ENCODE data around the gene GRP. TPM values are rescaled to one million over a fixed set of nuclear protein-coding genes. Genes with fewer than 3 reads are reported as not detected.

GRP gene
- total RNA-seq, 1 donor from 2014 or later, result not detected

DNA sequence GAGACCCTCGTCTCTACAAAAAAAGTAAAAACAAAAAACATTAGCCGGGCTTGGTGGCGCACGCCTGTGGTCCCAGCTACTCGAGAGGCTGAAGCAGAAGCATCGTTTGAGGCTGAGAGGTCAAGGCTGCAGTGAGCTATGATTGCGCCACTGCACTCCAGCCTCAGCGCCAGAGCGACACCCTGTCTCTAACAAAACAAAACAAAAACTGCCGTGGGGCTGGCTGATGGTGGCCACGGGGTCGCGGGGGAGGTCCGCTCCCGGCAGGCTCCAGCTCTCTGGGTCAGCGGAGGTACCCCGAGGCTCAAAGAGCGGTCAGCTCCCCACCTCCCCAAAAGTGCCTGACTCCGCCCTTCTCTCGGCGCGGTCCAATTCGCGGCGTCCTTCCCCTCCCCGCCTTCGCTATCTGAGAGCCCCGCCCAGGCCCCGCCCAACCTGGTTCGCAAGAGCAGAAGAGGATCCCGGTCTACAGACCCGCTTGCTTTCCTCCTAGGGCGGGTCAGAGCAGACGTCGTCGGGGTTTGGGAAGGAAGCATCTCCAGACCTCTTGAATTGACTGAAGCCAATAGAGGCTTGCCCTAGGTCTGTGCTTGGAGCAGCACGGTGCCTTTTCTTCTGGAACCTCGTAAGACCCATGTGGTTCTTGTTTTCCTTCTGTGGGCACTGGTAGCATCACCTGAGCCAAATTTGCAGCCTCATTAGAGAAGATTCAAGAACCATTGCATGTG, 45.5 kb downstream of the GRP start:
- Mint-ChIP-seq H3K9me3 (no peaks in the 10 kb centered on the region), H3K4me3 (ENCODE audit: low read depth) (peak overlapping the region; percentile 58), H3K27ac (no peak overlapping the region), H3K27me3 (ENCODE audit: low read depth) (peaks cover 81% of the 10 kb centered on the region), H3K4me1 (ENCODE audit: low read depth) (peaks cover 12% of the 10 kb centered on the region), H3K36me3 (ENCODE audit: low read depth) (no peaks in the 10 kb centered on the region)
- intact Hi-C loops (cut with micrococcal nuclease), result loop anchor here (1.0 to 5.0 kb wide), 3 partner anchors 8 to 1828 kb away; partner anchors contain the start of genes CCBE1, ONECUT2 and RAX
- DNase-seq (ENCODE audit: low spot score), result no peak

DNA sequence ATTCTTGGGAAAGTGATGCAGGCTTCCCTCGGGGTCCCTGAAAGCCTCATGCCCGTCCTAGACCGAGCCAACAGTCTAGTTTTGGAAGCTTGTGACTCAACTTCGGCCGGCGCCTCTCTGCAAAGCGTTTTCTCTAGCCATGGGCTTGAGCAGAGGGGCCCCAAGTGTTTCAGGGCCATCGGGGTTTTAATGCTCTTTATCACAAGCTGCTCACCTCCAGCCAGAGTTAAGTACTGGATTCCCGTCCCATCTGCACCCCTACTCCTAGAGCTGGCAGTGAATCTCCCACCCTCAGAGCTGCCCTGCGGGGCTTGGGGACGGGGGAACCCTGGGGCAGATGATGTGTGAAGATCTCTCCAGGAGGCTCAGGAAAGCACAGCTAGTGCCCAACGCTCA, 46.0 kb downstream of the GRP start:
- peaks cover 16% of the 10 kb centered on the region for H3K4me1 Mint-ChIP-seq (ENCODE audit: low read depth)
- H3K27ac Mint-ChIP-seq, result no peak overlapping the region
- intact Hi-C loops (cut with micrococcal nuclease), result loop anchor here (1.0 to 5.0 kb wide), 3 partner anchors 7 to 1829 kb away; partner anchors contain the start of genes CCBE1, ONECUT2 and RAX
- no peaks in the 10 kb centered on the region for H3K9me3 Mint-ChIP-seq
- H3K4me3 Mint-ChIP-seq (ENCODE audit: low read depth), result peak overlapping the region; percentile 58
- peaks cover 82% of the 10 kb centered on the region for H3K27me3 Mint-ChIP-seq (ENCODE audit: low read depth)
- no peaks in the 10 kb centered on the region for H3K36me3 Mint-ChIP-seq (ENCODE audit: low read depth)
- no peak for DNase-seq (ENCODE audit: low spot score)

- intact Hi-C loops (cut with micrococcal nuclease), result loop anchor here (5.0 kb wide), 2 partner anchors 431 to 1829 kb away; partner anchors contain the start of genes CCBE1 and ONECUT2
- peaks cover 83% of the 10 kb centered on the region for H3K27me3 Mint-ChIP-seq (ENCODE audit: low read depth)
- H3K4me3 Mint-ChIP-seq (ENCODE audit: low read depth), result no peak overlapping the region
- no peak overlapping the region for H3K27ac Mint-ChIP-seq
- H3K36me3 Mint-ChIP-seq (ENCODE audit: low read depth), result no peaks in the 10 kb centered on the region
- DNase-seq (ENCODE audit: low spot score), result no peak
- no peaks in the 10 kb centered on the region for H3K9me3 Mint-ChIP-seq
- peaks cover 16% of the 10 kb centered on the region for H3K4me1 Mint-ChIP-seq (ENCODE audit: low read depth)
Observed at GRCh38 chr18:59266459-59266858, 46.5 kb downstream of the GRP start.

DNA sequence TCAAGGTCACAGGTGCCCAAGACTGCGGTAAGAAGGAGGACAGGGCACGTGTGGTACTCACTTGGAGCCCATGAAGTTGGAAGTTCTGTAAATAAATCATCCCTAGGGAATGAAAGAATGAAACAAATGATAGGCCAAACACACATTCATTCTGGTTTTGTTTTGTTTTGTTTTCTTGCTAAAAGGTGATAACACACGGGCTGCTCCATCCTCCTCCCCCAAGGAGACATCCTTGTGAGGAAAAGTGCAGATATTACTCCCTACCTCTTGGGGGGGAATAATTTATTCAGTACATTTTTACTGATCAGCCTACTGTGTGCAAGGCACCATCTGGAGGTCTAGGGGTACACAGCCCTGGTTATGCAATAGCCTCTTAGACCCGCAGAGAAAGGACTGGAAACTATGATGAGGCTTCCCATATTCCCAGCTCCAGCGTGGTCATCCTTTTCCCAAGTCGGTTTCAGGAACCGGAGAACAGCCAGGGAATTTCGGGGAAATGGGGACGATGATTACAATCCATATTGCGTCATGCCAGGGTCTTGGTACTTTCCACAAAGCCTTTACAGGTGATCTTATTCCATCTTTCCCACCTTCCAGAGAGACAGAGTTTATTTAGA, 47.0 kb downstream of the GRP start:
- intact Hi-C loops (cut with micrococcal nuclease), result loop anchor here (5.0 kb wide), 2 partner anchors 430 to 1830 kb away; partner anchors contain the start of genes CCBE1 and ONECUT2
- H3K4me1 Mint-ChIP-seq (ENCODE audit: low read depth), result peaks cover 16% of the 10 kb centered on the region

GRCh38 chr18:59267503-59268126, 47.7 kb downstream of the GRP start:
- DNase-seq (ENCODE audit: low spot score), result no peak
- intact Hi-C loops (cut with micrococcal nuclease), result loop anchor here (5.0 kb wide), 2 partner anchors 430 to 1830 kb away; partner anchors contain the start of genes CCBE1 and ONECUT2
- Mint-ChIP-seq H3K27ac (no peak overlapping the region), H3K4me1 (ENCODE audit: low read depth) (peaks cover 16% of the 10 kb centered on the region), H3K4me3 (ENCODE audit: low read depth) (peak overlapping the region; percentile 5), H3K27me3 (ENCODE audit: low read depth) (peaks cover 85% of the 10 kb centered on the region), H3K36me3 (ENCODE audit: low read depth) (no peaks in the 10 kb centered on the region), H3K9me3 (no peaks in the 10 kb centered on the region)

More for the DNA sequence above, 47.0 kb downstream of the GRP start:
- H3K4me3 Mint-ChIP-seq (ENCODE audit: low read depth), result no peak overlapping the region
- no peak for DNase-seq (ENCODE audit: low spot score)
- H3K36me3 Mint-ChIP-seq (ENCODE audit: low read depth), result no peaks in the 10 kb centered on the region
- H3K9me3 Mint-ChIP-seq, result no peaks in the 10 kb centered on the region
- no peak overlapping the region for H3K27ac Mint-ChIP-seq
- H3K27me3 Mint-ChIP-seq (ENCODE audit: low read depth), result peaks cover 86% of the 10 kb centered on the region

DNA sequence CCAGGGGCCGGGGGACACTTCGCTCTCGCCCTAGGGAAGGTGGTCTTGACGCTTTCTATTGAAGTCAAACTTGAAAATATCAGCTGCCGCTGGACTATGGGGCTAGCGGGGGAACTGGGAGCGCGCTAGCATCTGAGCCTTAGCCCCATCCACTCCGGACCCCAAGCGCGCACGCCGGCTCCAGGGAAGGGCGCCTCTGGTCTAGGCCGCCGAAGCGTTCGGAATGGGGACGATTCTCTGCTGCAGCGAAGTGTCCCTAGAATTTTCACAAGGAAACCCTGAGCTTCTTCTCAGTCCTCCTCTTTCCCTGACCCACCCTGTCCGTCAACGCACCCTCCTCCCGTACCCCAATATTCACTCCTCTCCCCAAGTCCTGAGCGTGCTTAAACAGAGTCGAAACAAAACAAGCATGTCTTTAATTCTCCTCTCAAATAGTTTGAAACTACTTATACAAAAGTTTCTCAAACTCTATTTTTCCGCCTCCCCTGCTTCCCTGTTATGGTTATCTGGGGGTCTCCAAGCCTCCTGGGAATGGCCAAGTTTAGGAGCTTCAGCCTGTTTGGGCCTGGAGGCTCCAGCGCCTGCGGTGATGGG, 48.3 kb downstream of the GRP start:
- Mint-ChIP-seq H3K36me3 (ENCODE audit: low read depth) (no peaks in the 10 kb centered on the region), H3K27ac (no peak overlapping the region), H3K4me3 (ENCODE audit: low read depth) (peak overlapping the region; percentile 5), H3K4me1 (ENCODE audit: low read depth) (peaks cover 16% of the 10 kb centered on the region), H3K27me3 (ENCODE audit: low read depth) (peaks cover 79% of the 10 kb centered on the region), H3K9me3 (no peaks in the 10 kb centered on the region)
- intact Hi-C loops (cut with micrococcal nuclease), result loop anchor here (5.0 kb wide), 2 partner anchors 429 to 1831 kb away; partner anchors contain the start of genes CCBE1 and ONECUT2
- no peak for DNase-seq (ENCODE audit: low spot score)

GRCh38 chr18:59268721-59269562, 49.0 kb downstream of the GRP start:
- Mint-ChIP-seq H3K27ac (no peak overlapping the region), H3K9me3 (no peaks in the 10 kb centered on the region), H3K36me3 (ENCODE audit: low read depth) (no peaks in the 10 kb centered on the region), H3K27me3 (ENCODE audit: low read depth) (peaks cover 77% of the 10 kb centered on the region), H3K4me3 (ENCODE audit: low read depth) (peak overlapping the region; percentile 37), H3K4me1 (ENCODE audit: low read depth) (peaks cover 16% of the 10 kb centered on the region)
- intact Hi-C loops (cut with micrococcal nuclease), result loop anchor here (1.0 to 5.0 kb wide), 3 partner anchors 185 to 1832 kb away; partner anchors contain the start of genes CCBE1 and ONECUT2
- DNase-seq (ENCODE audit: low spot score), result peak; percentile 40

- Mint-ChIP-seq H3K4me1 (ENCODE audit: low read depth) (peaks cover 16% of the 10 kb centered on the region), H3K4me3 (ENCODE audit: low read depth) (peak overlapping the region; percentile 59), H3K36me3 (ENCODE audit: low read depth) (no peaks in the 10 kb centered on the region), H3K27me3 (ENCODE audit: low read depth) (peaks cover 79% of the 10 kb centered on the region), H3K9me3 (no peaks in the 10 kb centered on the region), H3K27ac (peak overlapping the region; percentile 33)
- intact Hi-C loops (cut with micrococcal nuclease), result loop anchor here (1.0 to 5.0 kb wide), 3 partner anchors 185 to 1832 kb away; partner anchors contain the start of genes CCBE1 and ONECUT2
- no peak for DNase-seq (ENCODE audit: low spot score)
Observed at GRCh38 chr18:59269563-59270119, 49.7 kb downstream of the GRP start.

GRCh38 chr18:59270689-59271257, 50.8 kb downstream of the GRP start:
- no peak overlapping the region for H3K27ac Mint-ChIP-seq
- H3K4me3 Mint-ChIP-seq (ENCODE audit: low read depth), result no peak overlapping the region
- H3K9me3 Mint-ChIP-seq, result no peaks in the 10 kb centered on the region
- peaks cover 80% of the 10 kb centered on the region for H3K27me3 Mint-ChIP-seq (ENCODE audit: low read depth)
- no peaks in the 10 kb centered on the region for H3K36me3 Mint-ChIP-seq (ENCODE audit: low read depth)
- H3K4me1 Mint-ChIP-seq (ENCODE audit: low read depth), result peaks cover 16% of the 10 kb centered on the region
- no peak for DNase-seq (ENCODE audit: low spot score)
- intact Hi-C loops (cut with micrococcal nuclease), result no loop called here

GRCh38 chr18:59271606-59272220, 51.8 kb downstream of the GRP start:
- no peak for DNase-seq (ENCODE audit: low spot score)
- intact Hi-C loops (cut with micrococcal nuclease), result no loop called here

More at GRCh38 chr18:59271606-59272220, 51.8 kb downstream of the GRP start:
- peaks cover 80% of the 10 kb centered on the region for H3K27me3 Mint-ChIP-seq (ENCODE audit: low read depth)
- no peak overlapping the region for H3K27ac Mint-ChIP-seq
- H3K4me3 Mint-ChIP-seq (ENCODE audit: low read depth), result no peak overlapping the region
- peaks cover 15% of the 10 kb centered on the region for H3K4me1 Mint-ChIP-seq (ENCODE audit: low read depth)
- H3K9me3 Mint-ChIP-seq, result no peaks in the 10 kb centered on the region
- H3K36me3 Mint-ChIP-seq (ENCODE audit: low read depth), result no peaks in the 10 kb centered on the region
